GM12878 (cell line): ENCODE data around the gene RTN3. TPM values are rescaled to one million over a fixed set of nuclear protein-coding genes. Genes with fewer than 3 reads are reported as not detected.

Experiments used
- ATAC-seq: fragments of 200-7000 bp; cut with Tn5 transposase; 3 replicates; pipeline ENCODE4 v1.9.1; 2020; ENCODE audit warnings: mild to moderate bottlenecking, moderate library complexity
- BruUV-seq: library from RNA; stranded (reverse); fragments of 400-500 nt; replicated peaks from 2 replicates; lab custom pipeline; 2021; lab: Mats Ljungman, UMichigan
- CTCF ChIA-PET: fragments of 300-600 bp; sonication (Branson Sonifier 250); formaldehyde crosslinking; extraction: SDS; loops from one replicate; lab custom pipeline; 2021; ENCODE audit warnings: inconsistent platforms; lab: Yijun Ruan, JAX
- POLR2A ChIA-PET: fragments of 350-600 bp; formaldehyde crosslinking; extraction: SDS; loops from one replicate; lab custom pipeline; 2021; ENCODE audit warnings: inconsistent platforms; lab: Charles Lee
- RAD21 ChIA-PET: fragments of 300-600 bp; sonication (Branson Sonifier 250); formaldehyde crosslinking; loops from one replicate; lab custom pipeline; 2023; ENCODE audit warnings: antibody characterized with exemption; ENCODE audit not compliant: unreplicated experiment; lab: Charles Lee
- SMC1A ChIA-PET: fragments of 300-600 bp; sonication (Branson Sonifier 250); formaldehyde crosslinking; loops from one replicate; lab custom pipeline; 2023; ENCODE audit not compliant: unreplicated experiment, uncharacterized antibody; lab: Charles Lee
- DNase-seq: peaks from one replicate; pipeline ENCODE4 v3.0.0-alpha.2; 2011; ENCODE audit warnings: low read depth, low spot score
- FAIRE-seq: peaks from 3 replicates; lab custom pipeline; 2011; peaks lifted over from hg19 to GRCh38; lab: Jason Lieb, UNC
- H2AFZ ChIP-seq: 2 replicates; pipeline ENCODE4 v1.6.0; 2011; ENCODE audit warnings: low read depth, low read length, control low read depth; ENCODE audit not compliant: control insufficient read depth
- H3K27ac ChIP-seq: 2 replicates; pipeline ENCODE4 v1.5.1; 2011; ENCODE audit warnings: control low read depth; ENCODE audit not compliant: control insufficient read depth, insufficient read depth
- H3K27me3 ChIP-seq, 2 experiments: replicated peaks in 1 of 2; 2 replicates each; pipeline versions ENCODE4 v1.6.0 to v1.6.1; 2011; ENCODE audit warnings: low read length in 1 of 2; ENCODE audit not compliant: control insufficient read depth in 2 of 2, insufficient read depth in 2 of 2
- H3K36me3 ChIP-seq, 2 experiments: 2 replicates each; pipeline ENCODE4 v1.5.1; 2011; ENCODE audit warnings: low read length in 1 of 2; ENCODE audit not compliant: control insufficient read depth in 2 of 2, insufficient read depth in 2 of 2
- H3K4me1 ChIP-seq: 2 replicates; pipeline ENCODE4 v1.6.1; 2011; ENCODE audit warnings: mild to moderate bottlenecking, low read length, moderate library complexity, mixed read lengths; ENCODE audit not compliant: control insufficient read depth, insufficient read depth
- H3K4me2 ChIP-seq: 2 replicates; pipeline ENCODE4 v1.6.0; 2011; ENCODE audit warnings: control low read depth; ENCODE audit not compliant: control insufficient read depth, insufficient read depth
- H3K4me3 ChIP-seq: fragments of 200-600 bp; sonication (generic); 2 replicates; pipeline ENCODE4 v1.5.1; 2016
- H3K79me2 ChIP-seq: 2 replicates; pipeline ENCODE4 v1.6.0; 2011; ENCODE audit warnings: low read length; ENCODE audit not compliant: control insufficient read depth, insufficient read depth
- H3K9ac ChIP-seq: 2 replicates; pipeline ENCODE4 v1.8.0; 2011; ENCODE audit warnings: low read length, control low read depth, mixed read lengths; ENCODE audit not compliant: control insufficient read depth, insufficient read depth
- H3K9me3 ChIP-seq: replicated peaks from 3 replicates; pipeline ENCODE4 v1.5.1; 2011; ENCODE audit warnings: mild to moderate bottlenecking, low read length; ENCODE audit not compliant: control insufficient read depth, insufficient read depth
- H4K20me1 ChIP-seq: 2 replicates; pipeline ENCODE4 v1.6.0; 2011; ENCODE audit not compliant: control insufficient read depth, insufficient read depth
- CEBPZ ChIP-seq: fragments of 150-350 bp; IDR thresholded peaks from 2 replicates; pipeline ENCODE4 v1.6.1; 2016; ENCODE audit warnings: low read depth, low read length
- CREB1 ChIP-seq: IDR thresholded peaks from 2 replicates; pipeline ENCODE4 v1.6.1; 2012; ENCODE audit warnings: low read depth, mild to moderate bottlenecking, inconsistent platforms
- ETV6 ChIP-seq, 2 experiments: fragments of 450-650 bp in 1 of 2; IDR thresholded peaks in 1 of 2; conservative IDR thresholded peaks in 1 of 2; 2 replicates each; pipeline ENCODE4 v1.6.1; 2014; ENCODE audit warnings: antibody characterized with exemption in 1 of 2, borderline replicate concordance in 1 of 2, low read depth in 1 of 2, mild to moderate bottlenecking in 1 of 2, moderate library complexity in 1 of 2
- HCFC1 ChIP-seq: fragments of 150-350 bp; IDR thresholded peaks from 2 replicates; pipeline ENCODE4 v1.6.1; 2014; ENCODE audit warnings: low read length
- IKZF1 ChIP-seq: fragments of 450-650 bp; conservative IDR thresholded peaks from 2 replicates; pipeline ENCODE4 v1.6.1; 2017; ENCODE audit warnings: antibody characterized with exemption, mild to moderate bottlenecking
- JUND ChIP-seq: IDR thresholded peaks from 2 replicates; pipeline ENCODE4 v1.6.1; 2012; ENCODE audit warnings: low read depth, mild to moderate bottlenecking, low read length, improper control_type of control experiment, moderate library complexity
- MEF2B ChIP-seq: fragments of 450-650 bp; IDR thresholded peaks from 2 replicates; pipeline ENCODE4 v1.6.1; 2018; ENCODE audit warnings: mild to moderate bottlenecking, moderate library complexity; ENCODE audit not compliant: partially characterized antibody, poor library complexity, severe bottlenecking
- NR2C1 ChIP-seq: fragments of 450-650 bp; IDR thresholded peaks from 2 replicates; pipeline ENCODE4 v1.6.1; 2017; ENCODE audit warnings: antibody characterized with exemption, mild to moderate bottlenecking, moderate library complexity
- SIX5 ChIP-seq: IDR thresholded peaks from 2 replicates; pipeline ENCODE4 v1.6.1; 2011; ENCODE audit warnings: mild to moderate bottlenecking, low read depth, low read length, moderate library complexity; ENCODE audit not compliant: severe bottlenecking
- TCF7 ChIP-seq: IDR thresholded peaks from 2 replicates; pipeline ENCODE4 v1.6.1; 2014; ENCODE audit warnings: antibody characterized with exemption, borderline replicate concordance
- USF1 ChIP-seq: IDR thresholded peaks from 2 replicates; pipeline ENCODE4 v1.6.1; 2011; ENCODE audit warnings: borderline replicate concordance, low read depth, mild to moderate bottlenecking, moderate library complexity, mixed read lengths, low read length; ENCODE audit not compliant: insufficient read depth; ENCODE audit errors: extremely low read length
- WGBS: methylation state at CpG from one replicate; pipeline ENCODE4 v1.1.6; 2016; ENCODE audit warnings: low lambda C conversion rate; ENCODE audit not compliant: insufficient replicate concordance, insufficient coverage; ENCODE audit errors: missing lambda C conversion rate; 5-methylcytosine and 5-hydroxymethylcytosine counted together
- in situ Hi-C: fragments of 300-500 bp; cut with MboI; formaldehyde crosslinking; loops from 9 replicates; pipeline ENCODE4 v1.14.3; 2018; ENCODE audit warnings: mixed read lengths
- intact Hi-C: fragments of 100-400 bp; cut with micrococcal nuclease; formaldehyde crosslinking; loops from one replicate; pipeline ENCODE4 v1.14.2; 2022; ENCODE audit not compliant: unreplicated experiment
- polyA plus RNA-seq, 11 experiments: library from polyadenylated mRNA; depleted of rRNA in 4 of 11; unstranded in 6 of 11; stranded (reverse) in 5 of 11; fragments of >200 nt; fragmentation: Nextera tagmentation in 4 of 11; fragmentation: Illumina TruSeq in 1 of 11; extraction: Ambion mirVana in 4 of 11; extraction: Trizol in 1 of 11; gene quantifications; 1 replicate in 1 of 11; 2 replicates in 10 of 11; pipeline versions ENCODE4 v1.2.1 to v1.2.3, GENCODE V29; 2011 to 2016; ENCODE audit warnings: inconsistent platforms in 2 of 11, missing spikeins in 2 of 11, low read depth in 1 of 11
- total RNA-seq, 4 experiments: library from RNA; depleted of rRNA in 3 of 4; stranded (reverse); fragments of >200 nt in 3 of 4; fragmentation: Illumina TruSeq in 1 of 4; extraction: Trizol in 1 of 4; gene quantifications; 2 replicates each; pipeline versions ENCODE4 v1.2.1 to v1.2.3, GENCODE V29; 2013 to 2021

The RTN3 gene
- total and polyA plus RNA-seq, 10 of the 15 experiments (the other 5 are each of a cell fraction or from before 2014, with no cell fraction given): 22.9 to 64.2 (median 47.0) TPM

DNA sequence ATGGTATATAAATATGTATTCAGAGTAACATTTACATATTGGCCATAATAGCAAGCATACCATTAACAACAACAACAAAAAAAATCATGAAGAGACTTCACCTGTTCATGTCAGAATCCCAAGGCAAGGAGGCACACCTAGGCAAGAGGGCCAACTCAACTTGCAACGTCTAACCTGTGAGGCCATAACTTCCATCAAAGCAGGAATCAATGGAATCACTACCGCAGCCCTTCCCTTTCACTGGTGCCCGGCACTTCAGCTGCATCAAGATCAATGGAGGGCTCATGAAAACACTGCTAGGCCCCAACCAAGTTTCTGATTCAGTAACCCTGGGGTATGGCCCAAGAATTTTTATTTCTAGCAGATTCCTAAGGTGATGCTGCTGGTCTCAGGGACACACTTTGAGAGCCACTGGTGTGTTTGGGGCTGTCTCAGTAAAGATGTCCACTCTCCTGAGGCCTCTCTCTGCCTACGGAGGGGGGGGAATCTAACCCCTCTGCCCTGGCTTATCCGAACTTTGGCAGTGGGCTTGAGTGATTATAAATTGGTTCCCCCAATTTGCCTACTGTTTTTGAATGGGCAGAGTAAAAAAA lies 79.3 kb downstream of the RTN3 start (continued):
- TF ChIP-seq CREB1 (no peak), ETV6 (conservative IDR thresholded peaks at IDR 0.05 in 1 of 2, IDR thresholded peaks at IDR 0.05 in 1 of 2; ENCODE audit: borderline replicate concordance in 1 of 2, low read depth in 1 of 2) (no peak), CEBPZ (no peak), USF1 (no peak), JUND (no peak)
- TF ChIP-seq, all 136 proteins: peak for 0

DNA sequence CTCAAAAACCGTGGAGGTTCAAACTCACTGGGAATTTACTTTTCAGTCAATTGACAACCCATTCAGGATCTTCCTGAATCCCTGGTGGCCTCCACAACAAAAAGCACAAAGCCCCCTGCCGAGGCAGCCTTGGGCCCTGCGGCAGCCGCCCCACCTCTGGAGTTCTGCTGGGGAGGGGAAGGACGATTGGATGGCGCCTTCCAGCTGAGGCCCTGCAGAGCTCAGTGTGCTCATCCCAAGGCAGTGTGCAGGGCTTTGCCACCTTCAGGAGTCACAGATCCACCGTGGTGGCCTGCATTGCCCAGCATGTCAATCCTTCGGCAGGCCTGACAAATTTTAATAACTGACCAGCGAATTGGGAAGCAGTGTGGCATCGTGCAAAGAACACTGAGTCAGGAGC lies 79.9 kb downstream of the RTN3 start:
- no TSS peak for BruUV-seq
- ATAC-seq (no peak), FAIRE-seq (no peak), DNase-seq (no peak)
- in situ Hi-C loops: no loop called here
- Histone ChIP-seq H3K27ac (no peak overlapping the region), H3K4me2 (no peak overlapping the region), H2AFZ (no peak overlapping the region), H3K4me1 (no peaks in the 10 kb centered on the region), H3K36me3 (peaks cover 3% of the 10 kb centered on the region in 2 experiments; a peak in 2 of 4 replicates), H3K9ac (no peak overlapping the region), H3K4me3 (no peak overlapping the region), H3K27me3 (no peaks in the 10 kb centered on the region), H3K79me2 (no peaks in the 10 kb centered on the region), H4K20me1 (no peaks in the 10 kb centered on the region), H3K9me3 (no peaks in the 10 kb centered on the region)
- SMC1A ChIA-PET: interaction anchor here (0.9 kb wide), 1 partner anchor 23 kb away, joined by 4 read pairs; no protein-coding TSS in a partner anchor
- RAD21 ChIA-PET: no interaction called here
- POLR2A ChIA-PET: no interaction called here
- TF ChIP-seq IKZF1 (no peak), USF1 (no peak), HCFC1 (no peak), TCF7 (no peak), NR2C1 (no peak), SIX5 (no peak), MEF2B (no peak)
- WGBS: 77% methylated on average over 10 of the region's 10 CpGs
- intact Hi-C loops: no loop called here
- CTCF ChIA-PET: no interaction called here
